H1 (cell line): ENCODE measurements around the gene TSFM. TPM values are rescaled to one million over a fixed set of nuclear protein-coding genes. Genes with fewer than 3 reads are reported as not detected.
A peak's percentile ranks its signal among the peaks of the same experiment; 100 is the strongest.

Experiments
- CTCF ChIA-PET: fragments of 300-600 bp; sonication (Branson Sonifier 250); formaldehyde crosslinking; loops from one replicate; lab custom pipeline; 2021; ENCODE audit not compliant: partially characterized antibody; lab: Charles Lee
- POLR2A ChIA-PET: fragments of 300-600 bp; sonication (Branson Sonifier 250); formaldehyde crosslinking; loops from one replicate; lab custom pipeline; 2021; ENCODE audit warnings: inconsistent platforms; ENCODE audit not compliant: partially characterized antibody; lab: Charles Lee
- DNase-seq, 2 experiments: peaks; one replicate each; pipeline versions ENCODE4 v3.0.0 to v3.0.0-alpha.2; 2010 to 2022; ENCODE audit warnings: low spot score in 2 of 2, low read depth in 1 of 2, mixed read lengths in 1 of 2
- FAIRE-seq: peaks from 2 replicates; lab custom pipeline; 2011; peaks lifted over from hg19 to GRCh38; lab: Jason Lieb, UNC
- H2AFZ ChIP-seq: 2 replicates; pipeline ENCODE4 v1.8.1; 2012; ENCODE audit warnings: low read length, inconsistent platforms
- H2AK5ac ChIP-seq: 2 replicates; pipeline ENCODE4 v1.6.1; 2013; ENCODE audit warnings: low read depth, low read length
- H2BK120ac ChIP-seq: replicated peaks from 2 replicates; pipeline ENCODE3; 2013; ENCODE audit warnings: low read depth, low read length, inconsistent platforms
- H2BK12ac ChIP-seq: 2 replicates; pipeline ENCODE4 v1.6.1; 2013; ENCODE audit warnings: low read depth, low read length
- H2BK15ac ChIP-seq: 2 replicates; pipeline ENCODE4 v1.6.1; 2013; ENCODE audit warnings: low read length
- H2BK20ac ChIP-seq: 2 replicates; pipeline ENCODE4 v1.6.1; 2013; ENCODE audit warnings: low read length
- H2BK5ac ChIP-seq: 2 replicates; pipeline ENCODE4 v1.6.1; 2013; ENCODE audit warnings: low read depth, low read length
- H3K14ac ChIP-seq: 2 replicates; pipeline ENCODE4 v1.6.1; 2013; ENCODE audit warnings: inconsistent platforms; ENCODE audit not compliant: insufficient read length
- H3K18ac ChIP-seq: 2 replicates; pipeline ENCODE4 v1.6.1; 2013; ENCODE audit warnings: low read length; ENCODE audit errors: extremely low read depth
- H3K23ac ChIP-seq: 2 replicates; pipeline ENCODE4 v1.6.1; 2013; ENCODE audit warnings: inconsistent platforms; ENCODE audit not compliant: insufficient read length
- H3K23me2 ChIP-seq: 2 replicates; pipeline ENCODE4 v1.6.1; 2013; ENCODE audit warnings: low read depth, low read length
- H3K27ac ChIP-seq: 2 replicates; pipeline ENCODE4 v1.6.1; 2011; ENCODE audit warnings: low read depth, low read length, inconsistent platforms
- H3K27me3 ChIP-seq, 4 experiments: replicated peaks in 1 of 4; 1 replicate in 1 of 4; 2 replicates in 3 of 4; pipeline versions ENCODE4 v1.6.1 to v1.8.1; 2011 to 2013; ENCODE audit warnings: low read length in 3 of 4, mild to moderate bottlenecking in 3 of 4, inconsistent platforms in 2 of 4, mixed read lengths in 2 of 4, moderate library complexity in 1 of 4; ENCODE audit not compliant: control insufficient read depth in 3 of 4, insufficient read depth in 3 of 4; ENCODE audit errors: extremely low read depth in 1 of 4
- H3K36me3 ChIP-seq, 4 experiments: 2 replicates each; pipeline versions ENCODE4 v1.6.1 to v1.8.1; 2011 to 2013; ENCODE audit warnings: mild to moderate bottlenecking in 4 of 4, low read length in 3 of 4, moderate library complexity in 2 of 4, control low read depth in 1 of 4, inconsistent platforms in 1 of 4; ENCODE audit not compliant: insufficient read depth in 4 of 4, control insufficient read depth in 2 of 4
- H3K4ac ChIP-seq: replicated peaks from 2 replicates; pipeline ENCODE3; 2013; ENCODE audit warnings: low read length, low read depth, mixed read lengths, inconsistent platforms; ENCODE audit not compliant: insufficient read length
- H3K4me1 ChIP-seq, 4 experiments: replicated peaks in 1 of 4; 1 replicate in 1 of 4; 2 replicates in 3 of 4; pipeline versions ENCODE4 v1.6.1 to v1.8.1; 2011 to 2013; ENCODE audit warnings: low read length in 3 of 4, inconsistent platforms in 2 of 4, mixed read lengths in 1 of 4; ENCODE audit not compliant: insufficient read depth in 4 of 4, control insufficient read depth in 3 of 4
- H3K4me2 ChIP-seq, 2 experiments: 2 replicates each; pipeline versions ENCODE4 v1.6.1 to v1.8.1; 2011 to 2013; ENCODE audit warnings: low read depth in 2 of 2, low read length in 2 of 2, control low read depth in 1 of 2, inconsistent platforms in 1 of 2, mild to moderate bottlenecking in 1 of 2; ENCODE audit not compliant: insufficient read depth in 1 of 2
- H3K4me3 ChIP-seq, 4 experiments: fragments of 200-600, 300-600 bp in 1 of 4; sonication (generic), shearing (Covaris generic), sonication (Bioruptor Twin) in 1 of 4; 2 replicates each; pipeline versions ENCODE4 v1.5.1 to v1.8.1; 2011 to 2016; ENCODE audit warnings: low read length in 4 of 4, low read depth in 3 of 4, control low read depth in 2 of 4, inconsistent platforms in 2 of 4, mild to moderate bottlenecking in 2 of 4, mixed read lengths in 1 of 4, moderate library complexity in 1 of 4; ENCODE audit not compliant: insufficient read depth in 2 of 4; ENCODE audit errors: extremely low read depth in 1 of 4
- H3K56ac ChIP-seq: replicated peaks from 2 replicates; pipeline ENCODE3; 2013; ENCODE audit warnings: low read depth, mild to moderate bottlenecking, mixed read lengths, low read length, inconsistent platforms; ENCODE audit not compliant: insufficient read length
- H3K79me1 ChIP-seq: 2 replicates; pipeline ENCODE4 v1.6.1; 2013; ENCODE audit warnings: low read depth, low read length, control low read depth
- H3K79me2 ChIP-seq, 2 experiments: 2 replicates each; pipeline versions ENCODE4 v1.6.1 to v1.8.1; 2012 to 2013; ENCODE audit warnings: low read length in 2 of 2, mild to moderate bottlenecking in 2 of 2, inconsistent platforms in 1 of 2; ENCODE audit not compliant: insufficient read depth in 2 of 2, control insufficient read depth in 1 of 2
- H3K9ac ChIP-seq, 4 experiments: replicated peaks in 1 of 4; 1 replicate in 1 of 4; 2 replicates in 3 of 4; pipeline versions ENCODE4 v1.6.1 to v1.8.1; 2011 to 2013; ENCODE audit warnings: low read depth in 3 of 4, low read length in 3 of 4, control low read depth in 2 of 4, mild to moderate bottlenecking in 2 of 4, moderate library complexity in 2 of 4, inconsistent platforms in 1 of 4; ENCODE audit errors: extremely low read depth in 1 of 4
- H3K9me3 ChIP-seq, 2 experiments: 2 replicates each; pipeline versions ENCODE4 v1.6.1 to v1.8.1; 2012 to 2013; ENCODE audit warnings: mild to moderate bottlenecking in 2 of 2, moderate library complexity in 2 of 2, control low read depth in 1 of 2, inconsistent platforms in 1 of 2, low read depth in 1 of 2, low read length in 1 of 2, mixed read lengths in 1 of 2; ENCODE audit not compliant: insufficient read depth in 2 of 2
- H4K20me1 ChIP-seq, 2 experiments: replicated peaks in 1 of 2; 2 replicates each; pipeline versions ENCODE3 to v1.8.1; 2011 to 2013; ENCODE audit warnings: inconsistent platforms in 2 of 2, low read length in 2 of 2, mild to moderate bottlenecking in 1 of 2; ENCODE audit not compliant: insufficient read depth in 2 of 2, control insufficient read depth in 1 of 2
- H4K5ac ChIP-seq: 2 replicates; pipeline ENCODE4 v1.6.1; 2013; ENCODE audit warnings: low read length, low read depth, mixed read lengths, inconsistent platforms; ENCODE audit not compliant: insufficient read length
- H4K8ac ChIP-seq: 2 replicates; pipeline ENCODE4 v1.8.0; 2013; ENCODE audit warnings: mild to moderate bottlenecking, moderate library complexity, low read length, inconsistent platforms; ENCODE audit not compliant: insufficient read depth; ENCODE audit errors: extremely low read depth
- H4K91ac ChIP-seq: replicated peaks from 2 replicates; pipeline ENCODE3; 2013; ENCODE audit warnings: low read length, mixed read lengths, inconsistent platforms; ENCODE audit not compliant: insufficient read length
- POLR2AphosphoS5 ChIP-seq: IDR thresholded peaks from 2 replicates; pipeline ENCODE4 v1.6.1; 2011; ENCODE audit warnings: low read depth, low read length
- TAF1 ChIP-seq: IDR thresholded peaks from 2 replicates; pipeline ENCODE4 v1.6.1; 2011; ENCODE audit warnings: mild to moderate bottlenecking, low read depth, low read length
- WGBS, 2 experiments: shearing (Covaris generic) in 1 of 2; methylation state at CpG; one replicate each; pipeline versions ENCODE4 v1.1.6 to v1.1.7; 2013 to 2015; ENCODE audit warnings: low lambda C conversion rate in 2 of 2, mixed read lengths in 2 of 2, inconsistent platforms in 1 of 2, low coverage in 1 of 2, missing lambda C conversion rate in 1 of 2; ENCODE audit not compliant: insufficient replicate concordance in 2 of 2, insufficient coverage in 1 of 2, insufficient read length in 1 of 2; ENCODE audit errors: extremely low coverage in 1 of 2, missing lambda C conversion rate in 1 of 2; 5-methylcytosine and 5-hydroxymethylcytosine counted together
- polyA plus RNA-seq, 7 experiments: library from polyadenylated mRNA; depleted of rRNA in 3 of 7; stranded (reverse) in 5 of 7; unstranded in 2 of 7; fragments of >200 nt in 5 of 7; fragments of 200-250 nt in 2 of 7; gene quantifications; 1 replicate in 5 of 7; 2 replicates in 1 of 7; 4 replicates in 1 of 7; pipeline versions ENCODE4 v1.2.1 to v1.2.3, GENCODE V29; 2011 to 2013; ENCODE audit warnings: missing spikeins in 2 of 7, mixed read lengths in 2 of 7
- total RNA-seq: library from RNA; stranded (reverse); fragmentation: NEBNext Ultra II Directional; extraction: Animal tissue kit (Norgen Biotek cat#: 25700); gene quantifications from 2 replicates; pipeline ENCODE4 v1.2.1, GENCODE V29; 2021

The TSFM gene
- total and polyA plus RNA-seq, 2 of the 8 experiments (the other 6 are each of a cell fraction or from before 2014, with no cell fraction given): 17.4 to 49.8 TPM

- WGBS, 2 experiments: 100% methylated on average over 1 of the region's 1 CpG; no CpG with 5 or more reads in 1 of the 2 experiments
- Histone ChIP-seq H4K91ac (no peak overlapping the region), H3K23me2 (no peaks in the 10 kb centered on the region), H2BK20ac (no peak overlapping the region), H3K9ac (no peak overlapping the region), H3K14ac (no peak overlapping the region), H2AFZ (no peak overlapping the region), H2BK5ac (no peak overlapping the region), H3K56ac (no peak overlapping the region), H2AK5ac (no peak overlapping the region), H3K4me1 (peaks cover 0 to 5% (median 1%) of the 10 kb centered on the region in 4 experiments; a peak in 1 of 7 replicates), H3K79me1 (no peaks in the 10 kb centered on the region), H3K36me3 (peaks cover 27 to 74% (median 64%) of the 10 kb centered on the region in 4 experiments), H3K27me3 (no peaks in the 10 kb centered on the region), H4K8ac (no peak overlapping the region), H4K20me1 (peaks cover 19 to 26% of the 10 kb centered on the region in 2 experiments), H3K23ac (no peak overlapping the region), H3K18ac (no peak overlapping the region), H3K79me2 (peaks cover 0 to 25% of the 10 kb centered on the region in 2 experiments; a peak in 3 of 4 replicates), H2BK12ac (no peak overlapping the region), H3K4ac (no peak overlapping the region), H3K4me2 (no peak overlapping the region), H2BK120ac (no peak overlapping the region), H3K27ac (no peak overlapping the region), H4K5ac (no peak overlapping the region), H3K9me3 (no peaks in the 10 kb centered on the region), H2BK15ac (no peak overlapping the region), H3K4me3 (no peak overlapping the region)
- ChIA-PET CTCF (interaction anchor here (1.1 to 8.6 kb wide), 4 partner anchors 11 to 76 kb away, joined by 3 to 94 read pairs (median 14); no protein-coding TSS in a partner anchor), POLR2A (interaction anchor here (0.9 to 3.9 kb wide), 5 partner anchors 10 to 19 kb away, joined by 3 to 17 read pairs (median 3); no protein-coding TSS in a partner anchor)
- no peak for DNase-seq
- FAIRE-seq: no peak
- TF ChIP-seq TAF1: no peak
- 0 out of 2 replicates have a peak, but pooled peaks have one; percentile 13 for TF ChIP-seq POLR2AphosphoS5
Measured at GRCh38 chr12:57826966-57827365, 44.4 kb downstream of the TSFM start.
